ENCODE measurements around the gene DNAJB4.
"Not testable (repeated sequence)": the region's sequence is repeated elsewhere in the genome, so short reads cannot be mapped to it uniquely, and the experiment has no call there.

Gene DNAJB4

DNA sequence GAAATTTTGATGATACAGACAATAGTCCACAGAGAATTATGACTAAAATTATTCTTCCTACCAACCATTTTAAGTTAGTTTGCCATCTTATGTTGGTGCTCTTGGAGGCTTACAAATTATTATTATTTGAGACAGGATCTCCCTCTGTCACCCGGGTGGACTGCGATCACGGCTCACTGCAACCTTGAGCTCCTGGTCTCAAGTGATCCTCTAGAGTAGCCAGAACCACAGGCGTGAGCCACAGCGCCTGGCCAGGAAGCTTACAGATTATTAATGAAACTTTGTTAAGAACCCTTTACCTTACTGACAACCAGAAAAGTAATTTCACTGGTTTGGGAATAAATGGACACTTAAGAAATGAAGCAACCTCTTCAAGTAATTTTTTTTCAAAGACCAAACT, 8.0 kb upstream of the DNAJB4 start:
- TF ChIP-seq, protein P1, sequence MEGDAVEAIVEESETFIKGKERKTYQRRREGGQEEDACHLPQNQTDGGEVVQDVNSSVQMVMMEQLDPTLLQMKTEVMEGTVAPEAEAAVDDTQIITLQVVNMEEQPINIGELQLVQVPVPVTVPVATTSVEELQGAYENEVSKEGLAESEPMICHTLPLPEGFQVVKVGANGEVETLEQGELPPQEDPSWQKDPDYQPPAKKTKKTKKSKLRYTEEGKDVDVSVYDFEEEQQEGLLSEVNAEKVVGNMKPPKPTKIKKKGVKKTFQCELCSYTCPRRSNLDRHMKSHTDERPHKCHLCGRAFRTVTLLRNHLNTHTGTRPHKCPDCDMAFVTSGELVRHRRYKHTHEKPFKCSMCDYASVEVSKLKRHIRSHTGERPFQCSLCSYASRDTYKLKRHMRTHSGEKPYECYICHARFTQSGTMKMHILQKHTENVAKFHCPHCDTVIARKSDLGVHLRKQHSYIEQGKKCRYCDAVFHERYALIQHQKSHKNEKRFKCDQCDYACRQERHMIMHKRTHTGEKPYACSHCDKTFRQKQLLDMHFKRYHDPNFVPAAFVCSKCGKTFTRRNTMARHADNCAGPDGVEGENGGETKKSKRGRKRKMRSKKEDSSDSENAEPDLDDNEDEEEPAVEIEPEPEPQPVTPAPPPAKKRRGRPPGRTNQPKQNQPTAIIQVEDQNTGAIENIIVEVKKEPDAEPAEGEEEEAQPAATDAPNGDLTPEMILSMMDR (IDR thresholded peaks at IDR 0.05; ENCODE audit: low read depth, low read length), result no peak
- no peak for DNase-seq (ENCODE audit: low read depth, low spot score)
- in situ Hi-C loops (cut with HindIII; ENCODE audit: low sequenced_read_pairs), result no loop called here
- no peak overlapping the region for H3K4me3 ChIP-seq (ENCODE audit: low read depth, low read length)

DNA sequence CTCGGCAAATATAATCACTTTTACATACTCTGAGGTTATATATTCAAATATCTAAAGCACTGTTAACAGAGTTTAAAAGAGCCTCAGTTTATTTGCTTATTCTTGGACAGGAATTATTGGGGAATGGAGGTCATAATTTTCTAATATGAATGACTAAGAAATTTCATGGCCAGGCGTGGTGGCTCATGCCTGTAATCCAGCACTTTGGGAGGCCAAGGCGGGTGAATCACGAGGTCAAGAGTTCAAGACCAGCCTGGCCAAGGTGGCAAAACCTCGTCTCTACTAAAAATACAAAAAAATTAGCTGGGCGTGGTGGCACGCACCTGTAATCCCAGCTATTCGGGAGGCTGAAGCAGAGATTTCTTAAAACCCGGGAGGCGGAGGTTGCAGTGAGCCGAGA, 4.2 kb upstream of the DNAJB4 start:
- DNase-seq (ENCODE audit: low read depth, low spot score); H3K4me3 ChIP-seq (ENCODE audit: low read depth, low read length); in situ Hi-C loops (cut with HindIII; ENCODE audit: low sequenced_read_pairs): not testable (repeated sequence)

DNA sequence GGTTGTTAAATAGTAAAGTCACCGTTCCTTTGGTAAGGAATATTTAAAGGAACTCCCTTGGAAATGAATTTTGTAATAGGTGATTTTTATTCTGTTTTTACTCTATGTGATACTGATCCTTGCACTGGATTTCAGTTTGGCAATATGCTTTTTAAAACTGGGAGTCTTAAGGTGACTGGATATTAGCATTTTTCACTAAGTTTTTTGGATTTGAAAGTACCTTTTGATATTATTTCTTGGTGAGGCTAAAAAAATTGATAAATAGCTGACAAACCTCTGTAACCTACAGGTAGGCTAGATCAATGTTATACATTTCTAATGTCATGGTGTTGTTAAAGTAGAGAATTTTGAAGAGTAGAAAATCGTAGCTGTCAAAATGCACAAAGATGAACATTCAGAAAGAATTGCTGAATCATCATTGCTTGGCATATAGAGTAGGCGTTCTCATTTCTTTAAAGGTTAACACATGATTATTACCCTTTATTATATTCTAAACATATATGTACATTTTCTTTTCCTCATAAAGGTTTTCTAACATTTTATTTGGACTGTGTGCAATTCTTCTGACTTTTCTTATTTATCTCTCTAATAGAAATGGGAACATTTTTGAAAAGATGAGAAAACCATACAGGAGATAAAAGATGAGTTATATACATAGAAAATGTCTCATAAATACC, 1.5 kb upstream of the DNAJB4 start:
- DNase-seq (ENCODE audit: low read depth, low spot score), result peak; percentile 32
- in situ Hi-C loops (cut with HindIII; ENCODE audit: low sequenced_read_pairs), result no loop called here
- no peak overlapping the region for H3K4me3 ChIP-seq (ENCODE audit: low read depth, low read length)
- TF ChIP-seq, protein P1 (IDR thresholded peaks at IDR 0.05; ENCODE audit: low read depth, low read length), result no peak

DNA sequence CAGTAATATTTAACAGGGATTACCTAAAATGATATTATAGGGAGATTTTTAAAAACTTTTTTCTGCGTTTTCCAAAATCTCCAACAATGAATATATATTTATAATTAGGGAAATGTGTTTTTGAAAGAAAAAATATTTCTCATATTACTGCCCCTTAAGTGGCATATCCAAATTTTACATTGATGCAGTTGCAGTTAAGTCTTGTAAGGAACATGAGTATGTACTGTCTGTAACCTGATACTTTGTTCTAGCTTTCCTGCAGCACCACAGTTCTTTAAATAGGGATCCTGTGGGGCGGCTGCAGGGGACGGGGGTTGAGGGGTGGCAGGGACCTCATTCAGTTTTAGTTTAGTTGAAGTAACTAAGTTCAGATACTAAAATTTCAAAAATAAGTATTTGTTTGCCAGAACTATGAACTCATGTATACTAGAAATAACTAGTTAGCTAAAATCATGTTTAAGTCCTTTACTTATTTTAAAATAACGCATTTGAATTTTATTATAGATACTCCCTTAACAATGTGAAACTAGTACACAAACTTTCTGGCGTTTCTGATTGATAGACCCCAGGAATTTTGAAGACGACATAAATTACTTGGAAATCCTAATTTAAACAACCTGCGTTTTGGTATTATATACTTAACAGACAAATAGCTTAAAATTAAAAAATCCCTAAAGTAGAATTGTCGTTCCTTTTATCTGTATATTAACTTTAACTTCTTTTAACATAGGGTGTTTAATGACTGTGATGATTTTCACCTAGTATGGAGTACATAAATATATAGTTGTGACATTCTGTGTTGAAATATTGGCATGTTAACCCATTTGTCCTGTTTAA, 639 bp upstream of the DNAJB4 start:
- TF ChIP-seq, protein P1 (IDR thresholded peaks at IDR 0.05; ENCODE audit: low read depth, low read length), result no peak
- in situ Hi-C loops (cut with HindIII; ENCODE audit: low sequenced_read_pairs), result no loop called here
- peak overlapping the region; percentile 77 for H3K4me3 ChIP-seq (ENCODE audit: low read depth, low read length)
- DNase-seq (ENCODE audit: low read depth, low spot score), result peak; percentile 90

DNA sequence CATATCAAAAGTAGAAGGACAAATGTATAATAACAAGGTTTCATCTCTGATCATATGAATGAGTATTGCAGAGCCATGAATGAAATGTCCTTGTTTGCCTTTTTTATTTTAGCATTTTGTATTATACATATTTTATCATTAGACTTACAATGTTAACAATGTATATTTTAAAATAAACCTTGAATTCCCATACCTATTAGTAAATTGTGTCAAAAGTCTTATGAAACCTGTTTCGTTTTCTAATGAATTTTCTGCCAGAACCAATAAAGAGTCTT, 646 bp downstream of the DNAJB4 start:
- in situ Hi-C loops (cut with HindIII; ENCODE audit: low sequenced_read_pairs), result no loop called here
- H3K4me3 ChIP-seq (ENCODE audit: low read depth, low read length), result peak overlapping the region; percentile 77
- TF ChIP-seq, protein P1 (IDR thresholded peaks at IDR 0.05; ENCODE audit: low read depth, low read length), result no peak
- no peak for DNase-seq (ENCODE audit: low read depth, low spot score)

DNA sequence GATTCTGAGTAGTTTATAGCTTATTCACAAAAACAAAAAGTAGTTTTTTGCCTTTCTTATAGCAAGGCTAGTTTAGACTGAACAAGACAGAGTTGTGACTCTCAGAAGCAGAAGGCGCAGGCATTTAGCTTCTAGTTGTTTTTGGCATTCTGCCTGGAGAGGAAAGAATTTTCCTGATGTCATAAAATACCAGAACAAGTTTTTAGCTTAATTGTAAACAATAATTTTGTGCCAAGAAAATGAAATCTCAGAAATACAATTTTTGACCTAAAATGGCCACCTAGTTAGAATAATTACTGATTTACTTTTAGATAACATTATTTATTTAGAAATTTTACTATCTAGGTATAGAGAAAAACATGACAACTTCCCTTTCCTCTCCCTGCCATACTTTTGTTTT, 1.0 kb downstream of the DNAJB4 start:
- TF ChIP-seq, protein P1 (IDR thresholded peaks at IDR 0.05; ENCODE audit: low read depth, low read length), result no peak
- DNase-seq (ENCODE audit: low read depth, low spot score), result peak; percentile 93
- H3K4me3 ChIP-seq (ENCODE audit: low read depth, low read length), result peak overlapping the region; percentile 77
- in situ Hi-C loops (cut with HindIII; ENCODE audit: low sequenced_read_pairs), result no loop called here

DNA sequence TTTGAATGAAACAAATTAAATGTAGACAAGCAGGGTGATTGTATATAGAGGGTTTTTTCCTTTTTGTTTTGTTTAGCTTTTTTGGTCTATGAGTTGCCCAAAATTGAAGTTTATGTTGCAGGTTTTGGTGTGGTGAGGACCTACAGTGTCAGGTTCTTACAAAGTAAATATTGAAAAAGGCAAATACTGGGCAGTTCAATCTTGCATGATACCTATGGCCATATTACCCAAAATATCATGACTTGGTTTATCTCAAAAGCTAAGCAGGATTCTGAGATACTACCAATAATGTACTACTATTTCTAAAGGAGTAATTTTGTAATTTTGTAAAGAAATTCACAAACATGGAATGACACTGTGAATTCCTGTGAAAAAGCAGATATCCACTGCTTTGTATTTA, 1.8 kb downstream of the DNAJB4 start:
- TF ChIP-seq, protein P1 (IDR thresholded peaks at IDR 0.05; ENCODE audit: low read depth, low read length), result no peak
- in situ Hi-C loops (cut with HindIII; ENCODE audit: low sequenced_read_pairs), result no loop called here
- DNase-seq (ENCODE audit: low read depth, low spot score), result peak; percentile 27
- peak overlapping the region; percentile 77 for H3K4me3 ChIP-seq (ENCODE audit: low read depth, low read length)
